Astrocyte (in vitro differentiated cells and primary cell): Measurements from ENCODE around the gene QRFP.

ENCODE experiments used
- EZH2 ChIP-seq: IDR thresholded peaks from 2 replicates; pipeline ENCODE4 v1.6.1; 2012; ENCODE audit warnings: mild to moderate bottlenecking, low read length, inconsistent platforms; ENCODE audit not compliant: insufficient read depth
- TF ChIP-seq, protein P1 (sequence below): IDR thresholded peaks from 2 replicates; pipeline ENCODE4 v1.5.1; 2011; ENCODE audit warnings: low read depth, mild to moderate bottlenecking, inconsistent platforms, low read length, moderate library complexity; ENCODE audit not compliant: insufficient read depth

DNA sequence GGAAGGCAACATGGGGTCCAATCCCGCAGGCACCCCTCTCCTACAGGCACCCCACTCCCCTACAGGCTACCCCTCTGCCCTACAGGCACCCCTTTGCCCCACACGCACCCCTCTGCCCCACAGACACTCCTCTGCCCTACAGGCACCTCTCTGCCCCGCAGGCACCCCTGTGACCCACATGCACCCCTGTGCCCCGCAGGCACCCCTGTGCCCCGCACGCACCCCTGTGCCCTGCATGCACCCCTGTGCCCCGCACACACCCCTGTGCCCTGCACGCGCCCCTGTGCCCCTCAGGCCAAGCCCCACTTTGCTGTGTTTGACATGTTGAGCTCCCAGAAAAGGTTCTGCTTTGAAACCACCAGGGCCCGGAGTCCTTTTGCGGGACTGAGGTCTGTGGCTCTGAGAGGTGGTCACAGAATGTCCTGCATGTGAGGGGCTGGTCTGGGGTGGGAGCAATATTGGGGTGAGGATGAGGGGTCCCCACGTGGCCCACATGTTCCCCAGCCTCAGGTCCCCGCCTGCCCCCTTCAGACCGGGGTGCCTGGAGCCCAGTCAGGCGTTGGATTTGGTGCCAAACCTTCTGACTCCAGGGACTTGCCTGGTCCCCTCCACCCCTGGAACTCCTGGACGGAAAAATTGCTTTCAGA, 616 bp upstream of the QRFP start:
- TF ChIP-seq EZH2, result no peak
- TF ChIP-seq, protein P1, sequence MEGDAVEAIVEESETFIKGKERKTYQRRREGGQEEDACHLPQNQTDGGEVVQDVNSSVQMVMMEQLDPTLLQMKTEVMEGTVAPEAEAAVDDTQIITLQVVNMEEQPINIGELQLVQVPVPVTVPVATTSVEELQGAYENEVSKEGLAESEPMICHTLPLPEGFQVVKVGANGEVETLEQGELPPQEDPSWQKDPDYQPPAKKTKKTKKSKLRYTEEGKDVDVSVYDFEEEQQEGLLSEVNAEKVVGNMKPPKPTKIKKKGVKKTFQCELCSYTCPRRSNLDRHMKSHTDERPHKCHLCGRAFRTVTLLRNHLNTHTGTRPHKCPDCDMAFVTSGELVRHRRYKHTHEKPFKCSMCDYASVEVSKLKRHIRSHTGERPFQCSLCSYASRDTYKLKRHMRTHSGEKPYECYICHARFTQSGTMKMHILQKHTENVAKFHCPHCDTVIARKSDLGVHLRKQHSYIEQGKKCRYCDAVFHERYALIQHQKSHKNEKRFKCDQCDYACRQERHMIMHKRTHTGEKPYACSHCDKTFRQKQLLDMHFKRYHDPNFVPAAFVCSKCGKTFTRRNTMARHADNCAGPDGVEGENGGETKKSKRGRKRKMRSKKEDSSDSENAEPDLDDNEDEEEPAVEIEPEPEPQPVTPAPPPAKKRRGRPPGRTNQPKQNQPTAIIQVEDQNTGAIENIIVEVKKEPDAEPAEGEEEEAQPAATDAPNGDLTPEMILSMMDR, result no peak
